Activated CD4-positive, alpha-beta T cell treated with anti-CD3 and anti-CD28 coated beads, Interleukin-2, amount 10 ng/mL, durations not matched to agents 24 days and 14 days (primary cell): ENCODE data around the gene CA4. TPM values are rescaled to one million over a fixed set of nuclear protein-coding genes. Genes with fewer than 3 reads are reported as not detected.
"Not testable (repeated sequence)": the region's sequence is repeated elsewhere in the genome, so short reads cannot be mapped to it uniquely, and the experiment has no call there.

Experiments
- DNase-seq: peaks from one replicate; pipeline ENCODE4 v3.0.0; 2022
- H3K27ac Mint-ChIP-seq: one replicate; pipeline ENCODE4 v1.8.0; 2022; ENCODE audit warnings: mild to moderate bottlenecking, mixed read lengths
- H3K27me3 Mint-ChIP-seq: one replicate; pipeline ENCODE4 v1.8.0; 2022; ENCODE audit warnings: mixed read lengths
- H3K36me3 Mint-ChIP-seq: one replicate; pipeline ENCODE4 v1.8.0; 2022; ENCODE audit warnings: low read depth, mild to moderate bottlenecking, mixed read lengths
- H3K4me1 Mint-ChIP-seq: one replicate; pipeline ENCODE4 v1.8.0; 2021; ENCODE audit warnings: mixed read lengths
- H3K4me3 Mint-ChIP-seq: one replicate; pipeline ENCODE4 v1.8.0; 2022; ENCODE audit warnings: mild to moderate bottlenecking, moderate library complexity, mixed read lengths
- H3K9me3 Mint-ChIP-seq: one replicate; pipeline ENCODE4 v1.8.0; 2021; ENCODE audit warnings: mixed read lengths
- intact Hi-C: fragments of 100-400 bp; cut with micrococcal nuclease; formaldehyde crosslinking; loops from one replicate; pipeline ENCODE4 v1.15.1; 2023
- total RNA-seq: library from RNA; stranded (reverse); gene quantifications from 2 replicates; pipeline ENCODE4 v1.2.3, GENCODE V29; 2022

CA4 gene
- total RNA-seq, 1 donor from 2014 or later, result not detected

GRCh38 chr17:60116196-60116595, 33.6 kb upstream of the CA4 start:
- H3K36me3 Mint-ChIP-seq, H3K27ac Mint-ChIP-seq, DNase-seq, H3K27me3 Mint-ChIP-seq, H3K9me3 Mint-ChIP-seq, intact Hi-C loops, H3K4me3 Mint-ChIP-seq, H3K4me1 Mint-ChIP-seq: not testable (repeated sequence)

GRCh38 chr17:60119162-60119561, 30.6 kb upstream of the CA4 start:
- H3K27ac Mint-ChIP-seq, H3K4me3 Mint-ChIP-seq, H3K36me3 Mint-ChIP-seq, intact Hi-C loops, H3K9me3 Mint-ChIP-seq, H3K4me1 Mint-ChIP-seq, H3K27me3 Mint-ChIP-seq, DNase-seq: not testable (repeated sequence)

- not testable (repeated sequence) for H3K27ac Mint-ChIP-seq
These were observed 29.7 kb upstream of the CA4 start for GRCh38 chr17:60119807-60120748.

GRCh38 chr17:60127068-60128064, 22.4 kb upstream of the CA4 start:
- DNase-seq, result peak; percentile 51

More at GRCh38 chr17:60119807-60120748, 29.7 kb upstream of the CA4 start:
- H3K9me3 Mint-ChIP-seq, H3K4me3 Mint-ChIP-seq, H3K36me3 Mint-ChIP-seq, intact Hi-C loops, H3K4me1 Mint-ChIP-seq, H3K27me3 Mint-ChIP-seq: not testable (repeated sequence)
- DNase-seq, result peak; percentile 46

DNA sequence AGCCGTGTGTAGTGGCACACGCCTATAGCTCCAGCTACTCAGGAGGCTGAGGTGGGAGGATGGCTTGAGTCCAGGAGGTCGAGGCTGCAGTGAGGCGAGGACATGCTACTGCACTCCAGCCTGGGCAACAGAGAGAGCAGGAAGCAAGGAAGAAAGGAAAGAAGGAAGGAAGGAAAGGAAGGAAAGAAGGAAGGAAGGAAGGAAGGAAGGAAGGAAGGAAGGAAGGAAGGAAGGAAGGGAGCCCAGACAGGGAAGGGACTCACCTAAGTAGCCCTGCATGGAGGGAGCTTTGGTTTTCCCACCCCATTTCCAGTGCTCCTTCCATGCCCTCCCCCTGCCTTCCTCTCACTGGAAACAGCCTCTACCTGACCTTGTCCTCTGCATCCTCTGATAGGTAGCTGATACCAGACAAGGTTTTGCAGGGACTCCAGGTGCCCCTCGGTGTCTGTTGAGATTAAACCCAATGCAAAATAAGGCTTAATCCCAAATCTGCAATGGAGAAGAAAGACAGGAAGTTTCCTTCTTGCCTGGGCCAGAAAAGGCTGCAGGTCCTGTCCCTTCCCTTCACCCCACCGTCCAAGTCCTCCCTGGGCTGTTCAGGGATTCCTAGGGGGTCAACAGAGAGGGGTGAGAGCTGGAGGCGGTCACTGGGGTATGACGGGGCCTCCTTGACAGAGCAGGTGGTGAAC, 21.5 kb upstream of the CA4 start:
- Mint-ChIP-seq H3K4me3 (no peak overlapping the region), H3K36me3 (peaks cover 11% of the 10 kb centered on the region), H3K9me3 (no peaks in the 10 kb centered on the region), H3K27me3 (no peaks in the 10 kb centered on the region), H3K4me1 (peaks cover 2% of the 10 kb centered on the region), H3K27ac (no peak overlapping the region)
- intact Hi-C loops, result no loop called here
- peak; percentile 23 for DNase-seq

More at GRCh38 chr17:60127068-60128064, 22.4 kb upstream of the CA4 start:
- intact Hi-C loops, result no loop called here
- no peak overlapping the region for H3K4me3 Mint-ChIP-seq
- no peaks in the 10 kb centered on the region for H3K4me1 Mint-ChIP-seq
- no peaks in the 10 kb centered on the region for H3K27me3 Mint-ChIP-seq
- H3K27ac Mint-ChIP-seq, result no peak overlapping the region
- H3K9me3 Mint-ChIP-seq, result no peaks in the 10 kb centered on the region
- peaks cover 5% of the 10 kb centered on the region for H3K36me3 Mint-ChIP-seq

DNA sequence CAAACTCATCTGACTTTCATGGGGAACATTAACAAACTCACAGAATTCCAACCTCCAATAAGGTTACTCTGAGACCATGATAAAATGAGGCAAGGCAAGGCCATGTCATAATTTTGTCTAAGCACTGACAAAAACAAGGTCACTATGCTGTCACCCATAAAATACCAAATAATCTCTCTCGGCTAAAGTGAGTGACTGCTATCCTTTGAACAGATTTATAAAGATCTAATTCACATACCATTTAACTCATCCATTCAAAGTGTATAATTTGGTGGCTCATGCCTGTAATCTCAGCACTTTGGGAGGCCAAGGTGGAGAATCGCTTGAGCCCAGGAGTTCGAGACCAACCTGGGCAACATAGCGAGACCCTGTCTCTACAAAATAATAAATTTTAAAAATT, 20.6 kb upstream of the CA4 start:
- H3K27me3 Mint-ChIP-seq, result no peaks in the 10 kb centered on the region
- intact Hi-C loops, result no loop called here
- no peak overlapping the region for H3K4me3 Mint-ChIP-seq
- peak; percentile 25 for DNase-seq
- H3K4me1 Mint-ChIP-seq, result peaks cover 6% of the 10 kb centered on the region
- H3K27ac Mint-ChIP-seq, result no peak overlapping the region
- no peaks in the 10 kb centered on the region for H3K9me3 Mint-ChIP-seq
- H3K36me3 Mint-ChIP-seq, result peaks cover 11% of the 10 kb centered on the region

GRCh38 chr17:60130466-60130865, 19.3 kb upstream of the CA4 start:
- intact Hi-C loops, result no loop called here
- Mint-ChIP-seq H3K27me3 (no peaks in the 10 kb centered on the region), H3K4me1 (peaks cover 19% of the 10 kb centered on the region), H3K4me3 (no peak overlapping the region), H3K9me3 (no peaks in the 10 kb centered on the region), H3K27ac (no peak overlapping the region), H3K36me3 (peaks cover 11% of the 10 kb centered on the region)
- DNase-seq, result no peak

- H3K4me3 Mint-ChIP-seq, result peak overlapping the region; percentile 96
- H3K27me3 Mint-ChIP-seq, result peaks cover 22% of the 10 kb centered on the region
- peaks cover 11% of the 10 kb centered on the region for H3K36me3 Mint-ChIP-seq
- H3K27ac Mint-ChIP-seq, result peak overlapping the region; percentile 85
- intact Hi-C loops, result no loop called here
- peaks cover 23% of the 10 kb centered on the region for H3K4me1 Mint-ChIP-seq
- H3K9me3 Mint-ChIP-seq, result peaks cover 4% of the 10 kb centered on the region
- peak; percentile 76 for DNase-seq
These were observed 15.2 kb upstream of the CA4 start for GRCh38 chr17:60134396-60135150.

GRCh38 chr17:60135151-60135950, 14.4 kb upstream of the CA4 start:
- Mint-ChIP-seq H3K4me1 (peaks cover 27% of the 10 kb centered on the region), H3K9me3 (peaks cover 4% of the 10 kb centered on the region), H3K27ac (peak overlapping the region; percentile 85), H3K4me3 (peak overlapping the region; percentile 96), H3K36me3 (peaks cover 11% of the 10 kb centered on the region), H3K27me3 (peaks cover 30% of the 10 kb centered on the region)
- DNase-seq, result peak; percentile 96
- intact Hi-C loops, result no loop called here

- H3K36me3 Mint-ChIP-seq, result peaks cover 11% of the 10 kb centered on the region
- intact Hi-C loops, result no loop called here
These were observed 13.7 kb upstream of the CA4 start for GRCh38 chr17:60135951-60136666.

GRCh38 chr17:60137731-60138130, 12.0 kb upstream of the CA4 start:
- peaks cover 4% of the 10 kb centered on the region for H3K9me3 Mint-ChIP-seq
- H3K27me3 Mint-ChIP-seq, result peaks cover 53% of the 10 kb centered on the region
- DNase-seq, result no peak
- intact Hi-C loops, result no loop called here
- H3K4me1 Mint-ChIP-seq, result peaks cover 38% of the 10 kb centered on the region
- peaks cover 2% of the 10 kb centered on the region for H3K36me3 Mint-ChIP-seq
- H3K4me3 Mint-ChIP-seq, result no peak overlapping the region
- no peak overlapping the region for H3K27ac Mint-ChIP-seq

More at GRCh38 chr17:60135951-60136666, 13.7 kb upstream of the CA4 start:
- H3K4me1 Mint-ChIP-seq, result peaks cover 29% of the 10 kb centered on the region
- H3K4me3 Mint-ChIP-seq, result peak overlapping the region; percentile 96
- H3K27me3 Mint-ChIP-seq, result peaks cover 38% of the 10 kb centered on the region
- DNase-seq, result no peak
- H3K27ac Mint-ChIP-seq, result no peak overlapping the region
- peaks cover 4% of the 10 kb centered on the region for H3K9me3 Mint-ChIP-seq
